OCI-LY3 (cell line): ENCODE measurements around the gene GPR132.

ENCODE experiments used
- CTCF ChIP-seq: fragments of 200-600, 300-600 bp; sonication (generic); IDR thresholded peaks from 2 replicates; pipeline ENCODE4 v1.5.1; 2014; ENCODE audit warnings: antibody characterized with exemption, low read length, low read depth
- EZH2phosphoT487 ChIP-seq: fragments of 200-600 bp; shearing (Covaris generic); IDR thresholded peaks from 2 replicates; pipeline ENCODE4 v1.6.1; 2018; ENCODE audit warnings: antibody characterized with exemption, mixed run types, low read depth

DNA sequence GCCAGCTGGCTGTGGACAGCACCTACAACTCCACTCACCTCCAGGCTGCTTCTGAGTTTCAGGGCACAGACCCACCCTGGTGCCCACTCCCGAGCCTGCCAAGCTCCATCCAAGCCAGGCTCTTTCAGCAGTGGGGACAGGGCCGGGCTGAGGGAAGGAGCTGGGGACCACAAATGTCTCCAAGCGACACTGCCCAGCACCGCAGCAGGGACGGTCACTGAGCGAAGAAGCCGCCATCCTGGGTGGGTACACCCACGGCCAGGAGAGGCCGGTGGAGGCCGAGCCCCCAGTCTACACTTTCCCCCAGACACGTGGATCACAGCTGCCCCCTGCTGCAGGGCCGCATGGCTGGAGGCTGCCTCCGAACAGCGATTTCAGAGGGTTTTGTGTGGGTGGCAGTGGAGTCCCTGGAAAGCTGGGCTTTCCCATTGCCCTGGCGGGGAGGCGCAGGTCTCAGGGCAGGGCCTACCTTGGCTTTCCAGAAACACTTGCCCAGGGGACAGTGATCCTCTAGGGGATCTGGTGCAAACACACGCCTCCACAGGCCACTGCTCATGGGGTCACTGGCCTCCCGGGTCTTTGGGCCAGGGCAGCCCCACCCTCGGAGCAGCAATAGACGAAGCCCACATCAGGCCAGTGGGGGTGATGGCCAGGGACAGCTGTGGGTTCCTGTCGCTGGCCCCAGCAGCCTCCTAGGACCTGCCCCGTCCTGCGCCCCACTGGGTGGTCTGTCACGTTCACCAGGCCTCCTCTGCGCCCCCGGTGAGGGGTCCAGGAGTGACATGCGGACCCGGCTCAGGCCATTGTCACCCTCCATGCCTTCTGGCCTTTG lies 1.2 kb upstream of the GPR132 start:
- TF ChIP-seq CTCF = peak; percentile 40
- TF ChIP-seq EZH2phosphoT487 = no peak
